GM12865 (cell line): Measurements from ENCODE around the gene LINGO3.

Experiments used
- DNase-seq: peaks from one replicate; pipeline ENCODE4 v3.0.0; 2010; ENCODE audit warnings: low read depth
- H3K4me3 ChIP-seq: 2 replicates; pipeline ENCODE4 v1.5.1; 2011; ENCODE audit warnings: mild to moderate bottlenecking, low read depth, low read length, control low read depth
- TF ChIP-seq, protein P1 (sequence below): IDR thresholded peaks from 2 replicates; pipeline ENCODE4 v1.5.1; 2011; ENCODE audit warnings: low read length, control low read depth, low read depth, inconsistent platforms; ENCODE audit not compliant: insufficient read depth; ENCODE audit errors: missing control alignments

LINGO3 gene

DNA sequence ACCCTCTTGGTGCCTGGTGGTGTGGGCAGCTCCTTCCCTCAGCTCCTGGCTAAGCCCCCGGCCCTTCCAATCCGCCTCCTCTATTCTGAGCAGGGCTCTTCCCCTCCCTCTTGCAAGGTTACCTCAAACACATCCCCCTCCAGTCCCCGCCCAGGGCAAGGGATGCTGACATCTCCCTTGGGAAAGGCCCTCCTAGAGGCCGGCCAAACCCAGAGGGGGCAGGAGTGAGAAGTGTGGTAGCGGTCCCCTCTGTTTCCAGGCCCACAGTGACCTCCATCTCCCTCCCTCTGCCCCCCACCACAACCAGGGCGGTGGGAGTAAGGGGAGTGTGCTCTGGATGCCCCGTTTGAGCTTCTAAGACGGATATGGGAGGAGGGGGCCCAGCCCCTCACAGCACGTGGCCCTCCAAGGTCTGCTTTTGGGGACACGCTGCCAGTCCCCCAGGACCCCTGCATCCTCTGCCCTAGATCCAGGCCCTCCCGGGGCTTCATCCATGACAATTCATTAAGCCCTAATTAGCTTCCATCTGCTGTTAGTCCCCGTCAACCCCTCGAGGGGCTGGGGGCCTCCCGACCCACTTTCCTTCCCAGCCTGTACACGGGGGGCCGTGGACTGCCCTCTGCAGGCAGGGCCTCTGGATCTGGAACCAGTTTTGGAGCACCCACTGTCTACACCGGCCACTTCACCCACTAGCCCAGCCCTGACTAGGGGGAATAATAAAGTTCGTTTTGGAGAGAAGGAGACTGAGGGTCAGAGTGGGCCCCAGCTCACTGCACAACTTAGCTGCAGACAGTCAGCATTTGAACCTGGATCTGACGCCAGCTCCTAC is 2.3 kb downstream of the LINGO3 start:
- no peak overlapping the region for H3K4me3 ChIP-seq
- DNase-seq, result no peak
- TF ChIP-seq, protein P1, sequence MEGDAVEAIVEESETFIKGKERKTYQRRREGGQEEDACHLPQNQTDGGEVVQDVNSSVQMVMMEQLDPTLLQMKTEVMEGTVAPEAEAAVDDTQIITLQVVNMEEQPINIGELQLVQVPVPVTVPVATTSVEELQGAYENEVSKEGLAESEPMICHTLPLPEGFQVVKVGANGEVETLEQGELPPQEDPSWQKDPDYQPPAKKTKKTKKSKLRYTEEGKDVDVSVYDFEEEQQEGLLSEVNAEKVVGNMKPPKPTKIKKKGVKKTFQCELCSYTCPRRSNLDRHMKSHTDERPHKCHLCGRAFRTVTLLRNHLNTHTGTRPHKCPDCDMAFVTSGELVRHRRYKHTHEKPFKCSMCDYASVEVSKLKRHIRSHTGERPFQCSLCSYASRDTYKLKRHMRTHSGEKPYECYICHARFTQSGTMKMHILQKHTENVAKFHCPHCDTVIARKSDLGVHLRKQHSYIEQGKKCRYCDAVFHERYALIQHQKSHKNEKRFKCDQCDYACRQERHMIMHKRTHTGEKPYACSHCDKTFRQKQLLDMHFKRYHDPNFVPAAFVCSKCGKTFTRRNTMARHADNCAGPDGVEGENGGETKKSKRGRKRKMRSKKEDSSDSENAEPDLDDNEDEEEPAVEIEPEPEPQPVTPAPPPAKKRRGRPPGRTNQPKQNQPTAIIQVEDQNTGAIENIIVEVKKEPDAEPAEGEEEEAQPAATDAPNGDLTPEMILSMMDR, result no peak

DNA sequence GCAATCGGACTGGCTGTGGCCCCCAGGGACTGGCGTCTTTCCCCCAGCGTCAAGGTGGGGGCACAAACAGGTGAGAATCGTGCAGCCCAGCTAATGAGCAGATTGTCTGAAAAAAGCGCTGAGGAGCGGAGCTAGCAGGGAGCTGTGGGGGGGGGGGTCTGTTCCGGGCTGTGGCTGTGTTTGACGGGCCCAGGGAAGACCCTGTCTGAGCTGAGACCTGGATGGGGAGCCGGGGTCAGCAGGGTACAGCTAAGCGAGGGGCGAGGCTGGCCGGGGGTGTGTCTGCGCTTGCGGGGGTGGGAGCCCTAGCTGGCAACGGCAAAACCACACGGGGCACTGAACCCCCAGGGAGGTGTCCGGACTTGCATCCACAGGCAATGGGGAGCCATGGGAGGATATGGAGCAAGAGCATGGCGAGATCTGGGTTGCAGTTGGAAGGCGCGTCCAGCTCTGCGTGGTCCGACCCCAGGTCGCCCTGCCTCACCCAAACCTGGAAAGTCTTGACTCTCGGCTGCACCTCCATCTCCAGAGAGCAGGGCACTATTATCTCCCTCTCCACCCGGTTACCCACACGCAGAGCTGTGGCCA is 4.6 kb downstream of the LINGO3 start:
- TF ChIP-seq, protein P1, result no peak
- no peak overlapping the region for H3K4me3 ChIP-seq
- DNase-seq, result no peak

DNA sequence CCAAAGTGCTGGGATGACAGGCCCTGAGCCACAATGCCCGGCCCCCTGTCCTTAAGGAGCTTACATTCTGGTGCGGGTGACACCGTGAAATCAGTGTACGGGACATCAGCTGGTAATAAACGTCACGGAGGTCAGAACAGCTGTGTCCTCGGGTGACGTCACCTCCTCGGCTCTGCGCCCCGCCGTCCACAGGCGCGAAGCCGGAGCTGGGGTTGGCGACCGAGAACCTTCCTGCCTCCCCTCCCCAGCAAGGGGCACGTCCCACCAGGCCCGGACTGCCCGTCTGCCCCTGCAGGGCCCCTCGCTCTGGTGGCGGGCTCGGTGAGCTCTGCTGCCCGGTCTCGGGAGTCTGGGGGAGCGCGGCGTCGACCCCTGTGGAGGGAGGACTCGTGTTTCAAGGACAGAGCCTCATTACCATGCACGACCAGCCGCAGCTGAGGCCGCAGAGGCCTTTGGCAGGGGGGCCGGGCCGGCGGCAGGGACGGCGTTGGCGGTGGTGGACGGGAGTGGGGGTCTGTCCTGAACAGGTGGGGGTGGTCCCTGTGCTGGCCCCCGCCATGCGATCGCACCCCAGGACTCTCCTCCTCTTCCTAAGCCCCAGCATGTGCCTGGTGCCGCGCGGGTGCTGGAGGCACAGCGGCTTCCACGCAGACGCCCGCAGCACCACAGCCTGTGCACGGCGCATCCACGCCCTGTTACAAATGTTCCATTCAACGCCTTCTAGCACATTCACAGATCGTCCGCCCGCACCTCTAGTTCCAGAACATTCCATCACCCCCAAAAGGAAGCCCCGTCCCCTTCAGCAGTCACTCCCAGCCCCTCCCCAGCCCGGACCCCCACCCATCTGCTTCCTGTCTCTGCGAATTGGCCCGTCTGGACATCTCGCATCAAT is 5.4 kb downstream of the LINGO3 start:
- DNase-seq, result no peak
- TF ChIP-seq, protein P1, result no peak
- no peak overlapping the region for H3K4me3 ChIP-seq

DNA sequence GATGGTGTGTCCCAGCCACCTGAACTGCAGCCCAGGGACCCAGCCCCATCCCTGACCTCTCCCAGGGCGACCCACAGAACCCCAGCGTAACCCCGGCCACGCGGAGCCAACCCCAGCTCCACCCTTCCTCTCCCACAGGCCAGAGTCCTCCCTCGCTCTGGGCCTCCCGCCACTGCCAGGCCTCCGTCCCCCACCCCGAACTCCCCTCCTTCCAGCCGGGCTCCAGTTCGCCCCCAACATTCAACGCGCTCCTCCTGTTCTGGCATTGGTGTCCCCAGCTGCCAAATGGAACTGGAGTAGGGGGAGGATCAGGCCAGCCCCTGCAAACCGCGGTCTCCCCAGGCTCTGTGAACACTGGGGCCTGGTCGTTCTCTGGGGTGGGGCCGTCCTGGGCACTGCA is 7.4 kb downstream of the LINGO3 start:
- DNase-seq, result no peak
- TF ChIP-seq, protein P1, result no peak
- H3K4me3 ChIP-seq, result no peak overlapping the region

DNA sequence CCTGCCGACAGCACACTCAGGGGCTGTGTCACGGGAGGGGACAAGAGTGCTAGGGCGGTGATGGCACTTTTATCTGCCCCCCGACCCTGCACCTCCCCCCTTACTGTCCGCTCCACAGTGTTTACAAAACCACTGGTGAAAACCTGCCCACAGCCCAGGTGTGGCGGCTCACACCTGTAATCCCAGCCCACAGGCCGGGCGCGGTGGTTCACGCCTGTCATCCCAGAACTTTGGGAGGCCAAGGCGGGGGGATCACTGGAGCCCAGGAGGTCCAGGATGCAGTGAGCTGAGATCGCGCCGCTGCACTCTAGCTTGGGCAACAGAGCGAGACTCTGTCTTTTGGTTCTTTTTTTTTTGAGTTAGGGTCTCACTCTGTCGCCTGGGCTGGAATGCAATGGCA is 11.8 kb downstream of the LINGO3 start:
- DNase-seq, result no peak
- no peak overlapping the region for H3K4me3 ChIP-seq
- TF ChIP-seq, protein P1, result no peak

DNA sequence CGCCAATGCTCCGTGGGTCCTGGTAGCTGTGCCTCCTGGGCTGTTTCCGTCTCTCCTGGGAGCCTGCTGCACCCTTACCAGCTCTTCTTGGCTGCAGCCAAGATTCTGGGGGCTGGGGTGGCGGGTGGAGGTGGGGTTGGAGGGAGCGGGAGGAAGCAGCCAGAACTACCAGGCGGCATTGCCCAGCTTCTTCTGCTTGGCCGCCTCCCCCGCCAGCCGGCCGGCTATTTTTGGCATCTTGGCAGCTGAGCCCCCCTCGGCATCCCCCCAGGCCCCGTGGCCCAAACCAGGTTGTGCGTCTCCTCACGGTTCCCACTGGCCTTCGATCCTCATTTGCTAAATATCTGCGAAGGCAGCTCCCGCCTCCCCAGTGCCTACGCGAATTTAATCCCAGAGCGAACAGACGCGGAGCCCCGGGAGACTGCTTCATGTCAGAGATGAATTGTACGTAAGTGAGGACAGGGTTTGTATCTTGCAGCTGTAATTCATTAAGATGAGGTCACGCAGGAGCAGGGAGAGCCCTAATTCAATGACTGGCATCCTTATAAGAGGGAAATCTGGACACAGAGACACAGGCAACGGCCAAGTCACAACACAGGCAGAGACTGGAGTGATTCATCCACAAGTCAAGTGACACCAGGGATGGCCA is 13.1 kb downstream of the LINGO3 start:
- TF ChIP-seq, protein P1, result no peak
- DNase-seq, result no peak
- no peak overlapping the region for H3K4me3 ChIP-seq
